Measurements from ENCODE around the gene NHSL2.

DNA sequence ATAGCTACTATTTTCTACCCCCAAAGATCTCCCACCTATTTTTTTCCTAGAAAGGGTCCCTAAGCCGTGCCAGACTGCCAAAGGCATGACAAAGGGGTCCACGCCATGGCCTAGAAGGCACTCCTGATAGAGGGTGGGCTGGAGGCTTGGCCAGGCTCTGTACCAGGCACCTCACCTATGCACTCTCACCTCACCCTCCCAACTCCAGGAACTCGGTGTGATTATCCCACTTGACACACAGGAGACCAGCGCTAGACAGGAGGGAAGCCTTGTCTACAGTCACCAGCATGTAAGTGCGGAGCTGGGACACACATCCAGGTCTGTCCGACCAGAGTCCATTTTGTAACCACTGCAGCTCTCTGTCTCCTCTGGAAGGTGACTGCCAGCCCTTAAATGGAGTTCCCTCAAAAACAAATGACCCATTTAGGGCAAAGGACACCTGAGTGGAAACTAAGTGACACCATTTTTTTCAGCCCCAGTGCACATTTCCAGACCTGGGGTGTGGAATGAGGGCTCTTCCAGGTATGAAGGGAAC is 114.7 kb downstream of the NHSL2 start:
- TF ChIP-seq GATA2 (IDR thresholded peaks at IDR 0.05; ENCODE audit: low read depth, low read length) (no peak), GATA3 (IDR thresholded peaks at IDR 0.05; ENCODE audit: low read depth, low read length) (no peak)
